CD4-positive, alpha-beta T cell treated with Interleukin-15 for 1 hour (primary cell): Measurements from ENCODE around the gene MYOD1.

Experiments
- DNase-seq: peaks from one replicate; pipeline ENCODE4 v3.0.0-alpha.2; 2020

Gene MYOD1

DNA sequence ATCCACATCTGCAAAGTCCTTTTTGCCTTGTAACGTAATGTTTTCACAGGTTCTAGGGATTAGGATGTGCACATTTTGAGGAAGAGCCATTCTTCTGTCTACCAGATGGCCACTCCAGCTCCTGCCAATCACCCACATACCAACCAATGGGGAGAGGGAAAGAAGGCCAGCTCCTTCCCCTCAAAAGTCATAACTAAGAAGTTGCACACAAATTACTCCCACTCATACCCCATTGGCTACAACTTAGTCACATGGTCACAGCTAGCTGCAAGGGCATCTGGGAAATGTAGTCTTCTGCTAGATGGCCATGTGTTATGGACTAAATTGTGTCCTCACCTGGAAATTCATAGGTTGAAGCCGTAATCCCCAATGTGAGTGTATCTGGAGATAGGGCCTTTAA lies 15.4 kb upstream of the MYOD1 start:
- DNase-seq: no peak

- no peak for DNase-seq
Observed at GRCh38 chr11:17707830-17708229, 11.5 kb upstream of the MYOD1 start.

- no peak for DNase-seq
Observed at GRCh38 chr11:17711836-17712235, 7.5 kb upstream of the MYOD1 start.

- no peak for DNase-seq
Observed at GRCh38 chr11:17713851-17714250, 5.5 kb upstream of the MYOD1 start.

GRCh38 chr11:17714356-17714854 lies 5.0 kb upstream of the MYOD1 start:
- DNase-seq: no peak

- DNase-seq: no peak
Observed at GRCh38 chr11:17714870-17715269, 4.5 kb upstream of the MYOD1 start.

DNA sequence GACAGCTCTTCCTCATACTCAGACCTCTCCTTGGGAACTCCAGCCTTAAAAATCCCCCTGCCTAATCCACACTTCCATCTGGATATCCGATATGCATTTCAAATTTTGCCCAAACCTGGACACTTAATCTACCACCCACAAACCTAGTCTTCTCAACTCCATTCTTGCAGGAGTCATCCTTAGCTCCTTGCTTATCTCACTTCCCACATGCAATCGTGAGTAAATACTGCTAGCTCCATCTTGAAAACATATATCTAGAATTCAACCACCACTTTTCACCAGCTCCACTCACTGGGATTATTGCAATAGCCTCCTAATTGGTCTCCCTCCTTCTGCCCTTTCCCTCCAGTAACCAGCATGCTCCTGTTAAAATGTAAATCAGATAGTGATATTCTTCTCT lies 2.6 kb upstream of the MYOD1 start:
- no peak for DNase-seq

- no peak for DNase-seq
Observed at GRCh38 chr11:17718015-17718414, 1.4 kb upstream of the MYOD1 start.

DNA sequence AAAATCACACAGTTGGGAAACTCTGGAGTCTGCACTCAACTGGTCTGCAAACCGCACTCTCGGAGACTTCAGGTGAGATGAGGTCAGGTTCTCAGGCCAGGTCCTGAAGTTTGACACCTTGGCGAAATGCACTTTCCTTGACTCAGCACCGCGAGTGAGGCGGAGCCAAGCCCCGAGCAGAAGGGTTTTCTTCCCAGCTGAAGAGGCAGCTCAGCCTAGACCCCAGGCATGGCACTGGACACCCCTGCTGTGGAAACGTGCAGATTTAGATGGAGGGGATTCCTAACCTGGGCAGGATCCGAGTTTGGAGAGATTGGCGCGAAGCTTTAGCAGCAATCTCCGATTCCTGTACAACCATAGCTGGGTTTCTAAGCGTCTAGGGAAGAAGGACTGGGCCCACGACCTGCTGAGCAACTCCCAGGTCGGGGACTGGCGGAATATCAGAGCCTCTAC lies 835 bp upstream of the MYOD1 start:
- DNase-seq: no peak

DNA sequence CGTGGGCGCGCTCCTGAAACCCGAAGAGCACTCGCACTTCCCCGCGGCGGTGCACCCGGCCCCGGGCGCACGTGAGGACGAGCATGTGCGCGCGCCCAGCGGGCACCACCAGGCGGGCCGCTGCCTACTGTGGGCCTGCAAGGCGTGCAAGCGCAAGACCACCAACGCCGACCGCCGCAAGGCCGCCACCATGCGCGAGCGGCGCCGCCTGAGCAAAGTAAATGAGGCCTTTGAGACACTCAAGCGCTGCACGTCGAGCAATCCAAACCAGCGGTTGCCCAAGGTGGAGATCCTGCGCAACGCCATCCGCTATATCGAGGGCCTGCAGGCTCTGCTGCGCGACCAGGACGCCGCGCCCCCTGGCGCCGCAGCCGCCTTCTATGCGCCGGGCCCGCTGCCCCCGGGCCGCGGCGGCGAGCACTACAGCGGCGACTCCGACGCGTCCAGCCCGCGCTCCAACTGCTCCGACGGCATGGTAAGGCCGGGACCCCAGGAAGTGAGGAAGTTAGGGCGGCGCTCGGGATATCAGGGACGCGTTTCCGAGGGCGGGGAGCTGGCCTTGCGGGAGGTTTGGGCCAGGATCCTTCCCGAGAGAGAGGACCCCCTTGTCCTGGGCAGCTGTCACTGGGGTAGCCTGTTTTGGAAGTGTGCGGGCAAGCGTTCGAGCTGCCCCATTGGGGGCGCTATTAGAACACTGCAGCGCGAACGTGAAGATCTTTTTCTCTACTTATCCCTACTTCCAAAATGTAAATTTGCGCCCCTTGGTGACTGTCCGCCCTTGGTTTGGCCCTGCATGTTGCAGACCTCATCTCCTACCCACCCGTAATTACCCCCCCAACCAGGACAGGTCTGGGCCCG lies 796 bp downstream of the MYOD1 start:
- no peak for DNase-seq

DNA sequence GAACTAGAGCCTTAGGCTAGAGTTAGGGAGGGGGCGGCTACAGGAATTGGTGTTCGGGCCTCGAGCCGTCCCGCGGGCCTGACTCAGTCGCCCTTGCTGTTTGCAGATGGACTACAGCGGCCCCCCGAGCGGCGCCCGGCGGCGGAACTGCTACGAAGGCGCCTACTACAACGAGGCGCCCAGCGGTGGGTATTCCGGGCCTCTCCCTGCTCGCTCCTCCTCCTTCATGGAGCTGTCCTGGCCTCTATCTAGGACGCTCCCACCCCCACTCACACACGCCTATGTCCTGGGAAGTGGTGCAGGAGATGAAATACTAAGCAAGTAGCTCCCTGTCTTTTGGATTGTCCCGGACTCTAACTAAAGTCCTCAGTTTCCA lies 1.4 kb downstream of the MYOD1 start:
- no peak for DNase-seq

GRCh38 chr11:17721242-17721999 lies 2.0 kb downstream of the MYOD1 start:
- no peak for DNase-seq

DNA sequence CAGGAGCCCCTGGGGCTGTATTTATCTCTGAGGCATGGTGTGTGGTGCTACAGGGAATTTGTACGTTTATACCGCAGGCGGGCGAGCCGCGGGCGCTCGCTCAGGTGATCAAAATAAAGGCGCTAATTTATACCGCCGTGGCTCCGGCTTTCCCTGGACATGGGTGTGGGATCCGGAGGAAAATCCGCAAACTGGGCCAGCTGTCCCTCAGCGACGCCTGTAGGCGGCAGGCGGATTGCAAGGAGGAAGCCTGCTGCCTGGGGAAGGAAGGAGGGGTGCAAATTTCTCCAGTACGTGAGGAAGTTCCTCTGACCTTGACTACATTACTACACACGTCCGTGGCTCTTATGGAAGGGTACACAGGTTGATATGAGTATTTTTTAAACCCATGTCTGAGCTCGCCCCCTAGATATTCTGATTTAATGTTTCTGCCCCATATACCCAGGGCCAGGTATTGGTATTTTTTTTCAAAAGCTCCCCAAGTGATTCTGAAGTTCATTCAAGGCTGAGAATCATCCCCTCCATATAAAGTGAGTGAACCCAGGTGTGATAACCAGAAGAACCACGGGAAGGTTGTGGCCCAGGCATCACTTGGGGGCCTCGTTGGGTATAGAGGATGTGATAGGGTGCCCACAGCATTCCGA lies 2.8 kb downstream of the MYOD1 start:
- no peak for DNase-seq

DNA sequence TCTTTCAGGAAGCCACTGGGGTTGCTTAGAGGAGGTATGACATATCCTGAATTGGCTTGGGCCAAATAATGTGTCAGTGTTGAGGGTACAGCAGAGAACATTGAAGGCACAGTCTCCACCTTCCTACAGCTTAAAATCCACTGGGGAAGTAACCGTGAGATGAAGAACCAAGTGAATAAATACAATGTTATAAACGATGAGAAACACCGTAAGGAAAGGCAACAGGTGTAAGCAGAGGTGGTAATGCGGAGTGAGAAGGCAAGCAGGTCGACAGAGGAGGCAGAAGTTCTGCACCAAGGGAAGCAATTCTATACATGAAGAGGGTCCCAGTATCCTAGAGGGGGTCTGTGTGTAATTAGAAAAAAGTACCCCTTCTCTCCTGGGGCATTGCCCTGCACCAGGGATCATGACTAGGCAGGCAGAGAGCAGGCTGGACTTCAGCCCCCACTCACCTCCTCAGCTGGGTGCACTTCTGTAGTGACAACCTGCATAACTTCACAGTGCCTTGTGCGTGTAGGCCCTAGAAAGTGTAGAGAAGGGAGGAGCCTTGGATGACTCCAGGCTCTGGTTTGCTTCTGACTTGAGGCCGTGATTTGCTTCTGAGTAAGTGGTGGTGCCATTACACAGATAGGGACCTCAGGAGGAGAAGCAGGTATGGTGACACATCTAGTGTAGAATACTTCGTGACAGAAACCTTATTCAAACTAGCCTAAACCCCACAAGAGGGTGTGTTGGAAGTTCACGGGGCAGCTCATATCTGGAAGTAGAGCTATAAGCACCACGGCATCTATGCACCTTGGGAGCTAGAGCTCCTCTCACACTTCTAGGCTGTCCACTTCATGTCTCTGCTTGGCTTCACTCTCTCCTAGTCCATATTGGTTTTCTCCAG lies 4.9 kb downstream of the MYOD1 start:
- DNase-seq: no peak

DNA sequence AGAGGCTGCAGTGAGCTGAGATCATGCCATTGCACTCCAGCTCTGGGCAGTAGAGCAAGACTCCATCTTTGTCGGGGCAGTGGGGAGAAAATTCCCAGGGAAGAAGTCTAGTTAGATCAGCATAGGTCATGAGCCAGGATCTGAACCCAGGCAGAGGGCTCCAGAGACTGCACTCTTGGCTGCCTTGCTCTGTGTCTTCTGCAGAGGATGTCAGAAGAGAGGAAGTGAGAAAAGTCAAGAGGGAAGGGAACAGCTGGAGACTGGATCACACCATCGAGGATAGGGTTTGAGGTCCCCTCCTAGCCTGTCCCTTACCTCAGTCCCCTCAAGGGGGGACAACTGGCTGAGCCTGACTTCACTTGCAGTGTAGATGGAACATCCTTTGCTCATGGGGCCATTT lies 5.8 kb downstream of the MYOD1 start:
- no peak for DNase-seq

DNA sequence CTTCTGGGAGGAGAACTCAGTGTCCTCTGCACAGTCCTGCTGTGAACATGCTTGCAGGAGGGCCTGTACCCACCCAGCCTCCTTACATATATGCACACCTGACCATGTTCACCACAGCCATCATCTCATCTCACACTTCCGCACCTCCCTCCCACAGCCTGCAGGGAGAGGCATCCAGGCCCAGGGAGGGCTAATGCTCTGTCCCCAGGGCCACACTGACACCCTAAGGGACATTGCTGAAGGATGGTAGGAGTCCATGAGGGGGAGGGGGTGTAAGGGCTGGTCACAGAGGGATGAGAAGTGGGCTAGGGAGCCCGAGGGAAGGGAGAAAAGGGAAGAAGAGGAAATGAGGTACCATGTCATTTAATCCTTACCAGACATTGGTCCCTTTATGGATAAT lies 10.8 kb downstream of the MYOD1 start:
- DNase-seq: no peak

- peak; percentile 34 for DNase-seq
Observed at GRCh38 chr11:17730608-17731462, 11.5 kb downstream of the MYOD1 start.

GRCh38 chr11:17733261-17733660 lies 13.9 kb downstream of the MYOD1 start:
- DNase-seq: no peak

DNA sequence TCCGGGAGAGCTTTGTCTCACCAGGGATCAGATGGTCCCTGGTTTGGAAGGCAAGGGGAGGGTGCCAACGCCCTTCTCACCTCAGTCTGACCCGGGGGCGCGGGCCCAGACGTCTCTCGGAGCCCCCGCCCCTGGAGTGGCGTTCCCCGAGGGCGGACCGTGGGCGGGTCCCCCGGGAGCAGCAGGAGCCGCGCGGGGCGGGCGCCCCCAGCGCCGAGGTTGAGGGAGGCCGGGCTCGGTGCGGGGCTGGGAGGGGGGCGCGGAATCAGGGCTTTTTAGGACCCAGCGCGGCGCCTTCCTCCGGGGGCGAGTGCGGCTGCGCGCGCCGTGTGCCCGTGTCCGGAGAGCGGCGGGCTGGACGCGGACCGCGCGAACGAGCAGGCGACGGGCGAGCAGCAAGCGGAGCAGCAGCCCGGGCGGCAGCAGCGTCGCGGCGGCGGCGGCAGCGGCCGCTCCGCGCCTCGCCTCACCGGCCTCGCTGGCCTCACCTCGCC lies 15.1 kb downstream of the MYOD1 start, which contains the start of gene KCNC1:
Gene KCNC1 (plus strand): TSS at position 364 of the 494 bp plus-strand sequence. CDS start 1,222 bp downstream, outside the sequence.
- no peak for DNase-seq

- DNase-seq: peak; percentile 8
Observed at GRCh38 chr11:17734986-17735817, 15.8 kb downstream of the MYOD1 start.
